GM19035 (cell line): ENCODE results near the gene HESX1.

Source experiments
- ATAC-seq: cut with Tn5 transposase; IDR thresholded peaks from one replicate; pipeline ENCODE4 v1.9.1; 2021; ENCODE audit not compliant: unreplicated experiment

The HESX1 gene

DNA sequence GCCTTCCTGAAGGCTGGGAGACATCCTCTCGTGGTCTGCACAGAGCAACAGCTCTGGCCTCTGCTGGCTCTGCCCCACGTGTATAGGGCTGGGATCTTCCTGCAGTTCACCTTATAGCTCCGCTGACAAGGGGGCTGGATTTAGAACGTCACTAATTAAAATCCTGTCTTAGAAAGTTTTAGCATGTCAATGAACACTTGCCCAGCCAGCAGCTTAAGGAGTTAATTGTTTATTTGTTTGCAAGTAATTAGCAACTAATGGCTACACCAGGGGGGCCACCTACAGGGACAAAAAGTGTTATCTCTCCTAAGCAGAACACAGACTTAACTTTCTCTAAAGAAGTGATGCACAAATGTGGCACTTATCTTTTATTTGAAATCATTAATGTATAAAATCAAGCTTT, at the start of gene HESX1:
Gene HESX1, minus strand, starts transcription at position 84 of the 403 bp plus-strand sequence. Its CDS starts 60 bp downstream, at position 24.
- ATAC-seq, result no peak

DNA sequence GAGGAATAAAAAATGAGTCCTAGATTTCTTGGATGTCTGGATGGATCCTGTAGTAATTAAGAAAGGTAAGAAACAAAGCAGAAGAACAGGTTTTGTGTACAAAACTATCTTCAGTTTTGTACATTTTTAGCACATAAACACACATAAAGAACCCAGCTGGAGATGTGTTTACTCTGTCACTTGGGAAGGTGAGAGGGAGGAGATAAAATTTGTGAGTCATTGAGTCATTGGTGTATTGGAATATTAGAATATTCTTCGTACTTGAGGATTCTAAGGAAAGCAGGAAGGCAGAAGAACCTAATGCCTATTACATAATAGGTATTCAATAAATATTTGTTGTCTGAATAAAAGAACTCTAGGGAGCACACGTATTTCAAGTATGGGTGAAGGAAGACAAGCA, 45.2 kb upstream of the HESX1 start:
- no peak for ATAC-seq

DNA sequence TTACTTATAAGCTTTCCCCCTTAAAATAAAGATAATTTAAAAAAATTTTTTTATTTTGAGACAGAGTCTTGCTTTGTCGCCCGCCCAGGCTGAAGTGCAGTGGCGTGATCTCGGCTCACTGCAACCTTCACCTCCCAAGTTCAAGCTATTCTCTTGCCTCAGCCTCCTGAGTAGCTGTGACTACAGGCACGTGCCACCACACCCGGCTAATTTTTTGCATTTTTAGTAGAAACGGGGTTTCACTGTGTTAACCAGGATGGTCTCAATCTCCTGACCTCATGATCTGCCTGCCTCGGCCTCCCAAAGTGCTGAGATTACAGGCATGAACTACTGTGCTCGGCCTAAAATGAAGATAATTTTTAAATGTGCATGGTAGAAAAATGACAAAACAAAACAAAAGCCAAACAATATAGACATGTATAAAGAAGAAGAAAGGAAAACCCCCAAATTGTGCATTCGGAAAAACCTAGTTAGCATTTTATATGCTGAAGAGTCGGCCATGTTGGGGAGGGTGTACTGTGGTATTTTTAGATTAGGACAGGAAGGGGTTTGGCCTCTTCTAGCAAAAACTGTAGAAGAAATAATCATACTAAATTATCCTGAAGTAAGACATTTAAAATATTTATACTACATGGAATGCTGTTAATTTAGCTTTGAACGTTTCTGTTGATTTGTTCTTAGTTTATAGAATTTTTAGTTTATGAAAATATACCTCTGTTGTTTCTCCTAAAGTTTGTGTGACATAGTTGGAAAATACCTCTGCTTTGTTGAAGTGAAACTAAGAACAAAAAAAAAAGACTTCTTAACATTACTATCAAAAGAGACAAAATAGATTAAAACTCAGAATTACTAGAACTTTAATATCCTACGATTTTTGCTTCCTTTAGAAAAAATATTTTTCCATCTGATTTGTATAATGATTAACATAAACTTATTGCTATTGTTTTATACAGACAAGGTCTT, 35.1 kb upstream of the HESX1 start:
- peak; percentile 59 for ATAC-seq

DNA sequence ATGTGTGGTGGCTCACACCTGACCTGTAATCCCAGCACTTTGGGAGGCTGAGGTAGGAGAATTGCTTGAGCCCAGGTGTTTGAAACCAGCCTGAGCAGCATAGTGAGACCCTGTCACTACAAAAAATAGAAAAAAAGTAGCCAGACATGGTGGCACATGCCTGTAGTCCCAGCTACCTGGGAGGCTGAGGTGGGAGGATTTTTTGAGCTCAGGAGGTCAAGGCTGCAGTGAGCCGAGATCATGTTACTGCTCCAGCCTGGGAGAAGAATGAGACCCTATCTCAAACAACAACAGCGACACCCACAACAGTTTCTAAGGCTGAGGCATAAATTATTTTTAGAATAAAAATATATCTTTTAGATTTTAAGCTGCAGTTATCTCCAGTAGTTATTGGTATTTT, 34.0 kb upstream of the HESX1 start:
- ATAC-seq, result no peak

DNA sequence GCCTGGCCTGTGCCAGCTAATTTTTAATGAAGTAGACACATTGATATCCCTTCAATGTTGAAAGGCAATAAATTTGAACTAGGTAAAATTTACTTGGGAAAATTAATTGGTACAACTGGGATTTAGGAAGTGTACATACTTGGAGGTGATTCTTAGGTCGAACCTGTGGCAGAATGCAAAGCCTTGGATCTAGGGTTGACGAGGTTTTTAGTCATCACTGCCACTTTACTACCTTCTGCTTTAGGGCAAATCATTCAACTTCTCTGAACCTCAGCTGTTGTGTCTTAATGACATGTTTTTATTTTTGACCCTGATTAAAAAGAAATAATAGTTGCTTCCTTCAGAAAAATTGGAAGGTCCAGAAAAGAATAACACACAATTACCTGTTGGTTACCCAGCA, 30.2 kb upstream of the HESX1 start:
- no peak for ATAC-seq

DNA sequence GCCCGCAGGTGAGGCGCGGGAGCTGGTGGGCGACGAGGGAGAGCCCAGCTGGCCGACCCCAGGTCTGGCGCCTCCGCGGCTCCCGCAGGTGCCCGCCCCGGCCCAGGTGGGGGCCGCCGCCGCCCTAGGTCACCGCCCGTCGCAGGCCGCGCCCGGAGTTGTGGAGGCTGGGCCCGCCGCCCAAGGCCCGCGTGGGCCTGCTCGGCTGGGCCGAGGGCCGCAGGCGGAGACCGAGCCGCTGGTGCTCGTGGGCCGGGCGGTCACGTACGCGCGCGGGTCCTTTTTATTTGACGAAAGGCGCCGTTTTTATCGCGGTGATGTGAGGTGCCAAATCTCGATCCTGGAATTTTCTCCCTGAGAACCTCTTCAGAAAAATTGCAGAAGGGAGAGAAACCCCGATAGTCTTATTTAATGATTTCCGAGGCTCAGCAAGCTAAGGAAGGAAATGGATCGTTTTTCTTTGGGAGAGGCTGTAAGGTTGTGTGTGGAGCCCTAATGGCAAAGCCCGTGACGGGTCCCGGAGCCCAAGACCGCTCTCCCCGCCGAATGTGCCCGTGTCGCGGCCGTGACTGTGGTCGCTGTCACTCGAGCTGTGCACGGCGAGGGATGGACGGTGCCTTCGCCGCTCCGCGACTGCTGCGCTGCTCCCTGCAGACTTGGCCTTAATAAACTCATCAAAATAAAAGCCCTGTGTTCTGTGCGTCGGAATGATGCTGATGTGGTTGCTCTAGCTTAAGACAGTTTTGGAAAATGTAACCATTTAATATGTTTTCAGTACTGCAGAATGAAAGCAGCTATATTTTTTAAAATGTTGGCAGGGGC, 28.4 kb upstream of the HESX1 start:
- peak; percentile 44 for ATAC-seq

DNA sequence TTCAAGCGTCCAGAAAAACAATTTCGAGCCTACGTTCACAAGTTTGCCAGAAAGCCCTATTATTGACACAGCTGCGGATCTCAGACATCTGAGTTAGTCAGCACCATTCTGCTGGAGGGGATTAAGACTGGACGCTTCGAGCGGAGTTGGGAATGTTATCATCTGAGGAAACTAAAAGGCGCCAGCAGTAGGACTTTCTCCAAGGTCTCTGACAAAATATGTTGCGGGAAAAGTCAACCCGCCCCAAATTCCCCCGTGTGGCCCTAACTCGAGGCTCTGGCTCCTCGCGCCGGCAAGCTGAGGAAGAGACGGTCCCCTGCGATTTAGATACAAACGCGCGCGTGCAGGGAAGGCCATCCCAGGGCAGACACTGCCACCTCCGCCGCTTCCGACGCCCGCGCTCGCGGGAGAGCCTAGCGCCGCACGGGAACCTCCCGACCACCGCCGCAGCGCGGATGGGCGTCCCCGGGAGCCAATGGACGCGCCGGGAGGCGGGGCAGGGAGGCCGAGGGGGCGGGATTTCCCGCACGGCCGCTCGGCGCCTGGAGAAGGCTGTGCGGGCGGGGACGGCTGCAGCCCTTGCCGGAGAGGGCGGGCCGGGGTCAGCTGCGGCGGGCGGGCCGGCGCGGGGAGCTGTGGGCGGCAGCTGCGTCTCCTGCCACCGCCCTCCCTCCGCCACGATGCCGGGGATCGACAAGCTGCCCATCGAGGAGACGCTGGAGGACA, 27.6 kb upstream of the HESX1 start, which contains the start of gene APPL1:
Gene APPL1, plus strand, starts transcription at position 526 of the 726 bp plus-strand sequence. Its CDS starts 155 bp downstream, at position 681.
- peak; percentile 90 for ATAC-seq

DNA sequence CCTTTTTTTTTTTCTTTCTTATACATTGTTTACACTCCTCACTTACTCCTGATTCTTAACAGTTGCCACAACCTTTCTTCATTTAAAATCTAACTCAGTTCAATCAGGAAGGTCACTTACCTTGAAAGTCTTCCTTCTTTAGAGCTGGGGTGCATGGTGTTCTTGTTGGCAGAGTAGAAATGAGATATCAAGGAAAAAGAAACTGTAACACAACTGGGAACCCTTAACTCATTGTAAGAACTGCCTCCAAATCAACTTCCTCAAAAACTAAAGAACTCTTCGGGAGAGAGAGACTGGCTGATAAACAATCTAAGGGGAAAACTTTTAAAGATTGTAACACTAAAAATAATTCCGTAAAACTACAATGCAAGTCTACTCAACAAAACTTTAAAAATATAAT, 26.4 kb upstream of the HESX1 start:
- no peak for ATAC-seq

DNA sequence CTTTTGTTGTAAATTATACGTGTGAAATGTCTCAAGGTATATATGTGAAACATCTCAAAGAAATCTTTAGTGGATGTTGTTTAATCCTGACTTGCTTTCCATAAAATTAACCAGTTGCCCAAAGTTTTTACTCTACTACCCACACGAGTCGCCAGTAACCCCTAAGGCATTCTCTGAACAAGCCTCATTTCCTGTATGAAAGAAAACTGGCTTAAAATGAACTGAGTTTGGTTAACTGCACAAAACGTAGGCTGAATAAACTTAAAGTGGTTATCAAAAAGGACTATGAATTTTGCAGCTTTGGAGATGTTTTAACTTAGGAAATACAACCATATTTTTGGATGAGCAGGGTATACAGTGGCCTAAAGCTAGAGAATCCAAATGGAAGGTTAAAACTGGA, 25.1 kb upstream of the HESX1 start:
- no peak for ATAC-seq

DNA sequence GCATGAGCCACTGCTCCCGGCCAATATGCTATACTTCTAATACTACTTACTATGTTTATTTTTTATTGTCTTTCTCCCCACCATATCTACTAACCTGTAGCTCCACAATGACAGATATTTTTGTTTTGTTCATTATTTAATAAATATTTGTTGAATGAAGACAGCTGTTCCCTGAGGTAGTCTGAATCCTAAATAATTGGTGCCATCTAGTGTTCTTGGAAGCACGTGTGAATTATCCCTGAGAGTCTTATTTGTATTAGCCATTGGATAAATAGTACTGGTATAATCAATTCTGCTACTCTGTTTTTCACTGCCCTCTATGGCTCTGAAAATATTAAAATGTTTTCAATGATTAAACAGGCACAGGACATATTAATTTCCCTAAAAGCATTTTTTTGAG, 22.1 kb upstream of the HESX1 start:
- no peak for ATAC-seq

DNA sequence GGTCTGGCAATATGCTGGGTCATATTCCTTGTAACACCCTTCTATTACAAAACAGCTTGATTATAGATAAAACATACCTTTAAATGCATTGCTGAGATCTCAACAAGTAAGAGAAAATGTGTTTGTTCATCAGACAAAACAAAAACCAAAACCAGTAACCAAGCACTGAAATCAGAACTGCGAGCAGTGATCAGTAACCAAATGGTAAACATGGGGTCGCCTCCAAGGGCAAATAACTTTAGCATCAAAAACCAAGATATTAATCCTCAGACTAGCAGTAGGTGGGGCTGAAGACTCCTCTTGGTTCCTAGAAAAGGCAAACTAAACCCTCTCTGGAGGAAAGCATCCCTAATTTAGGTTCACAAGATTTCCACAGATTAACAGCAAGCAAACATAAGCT, 6.6 kb upstream of the HESX1 start:
- ATAC-seq, result no peak

DNA sequence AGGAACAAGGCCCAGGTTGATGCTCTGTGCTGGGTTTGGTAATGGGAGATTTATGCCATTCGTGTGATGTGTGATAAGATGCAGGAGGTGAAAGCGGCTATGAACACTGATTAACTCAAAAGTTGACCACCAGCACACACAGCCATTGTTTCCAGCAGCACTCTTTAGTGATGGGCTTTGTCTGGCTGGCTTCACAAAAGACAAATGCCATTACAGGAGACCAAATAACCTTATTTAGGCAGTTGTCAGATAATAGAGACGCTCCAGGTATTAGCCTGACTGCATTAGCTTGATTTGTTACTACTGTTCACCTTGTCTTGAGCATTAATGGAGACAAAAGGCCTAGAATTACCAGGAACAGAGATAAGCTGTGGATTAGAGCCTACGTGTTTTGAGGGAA, 5.1 kb downstream of the HESX1 start:
- no peak for ATAC-seq

DNA sequence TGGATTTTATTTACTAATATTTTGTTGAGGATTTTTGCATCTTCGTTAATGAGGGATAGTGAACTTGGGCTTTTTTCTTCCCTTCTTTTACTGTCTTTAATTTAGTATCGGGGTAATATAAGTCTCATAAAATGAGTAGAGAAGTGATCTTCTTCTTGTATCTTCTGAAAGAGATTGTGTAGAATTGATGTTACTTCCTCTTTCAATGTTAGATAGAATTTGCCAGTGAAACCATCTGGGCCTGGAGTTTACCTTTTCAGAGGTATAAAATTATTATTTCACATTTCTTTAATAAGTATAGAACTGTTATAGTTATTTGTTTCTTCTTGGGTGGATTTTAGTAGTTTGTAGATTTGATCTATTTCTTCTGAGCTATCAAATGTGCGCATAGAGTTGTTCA, 7.8 kb downstream of the HESX1 start:
- no peak for ATAC-seq

DNA sequence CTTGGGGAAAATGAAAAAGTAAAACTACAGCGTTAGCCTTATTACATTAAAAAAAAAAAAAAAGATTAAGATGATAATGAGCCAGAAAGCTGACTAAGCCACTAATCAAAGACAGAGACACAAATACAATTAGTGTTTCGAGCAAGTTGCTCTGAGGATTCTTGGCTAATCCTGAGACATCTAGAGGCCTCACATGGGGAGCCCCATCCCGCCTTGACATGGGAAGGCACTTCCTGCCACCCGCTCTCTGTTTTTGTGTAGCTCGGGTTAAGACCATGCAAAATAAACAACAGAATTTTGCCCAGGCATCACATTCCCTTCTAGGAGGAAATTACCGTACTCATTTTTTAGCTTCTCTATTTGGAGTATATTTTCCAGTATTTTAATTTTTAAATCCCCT, 15.3 kb downstream of the HESX1 start:
- ATAC-seq, result no peak

DNA sequence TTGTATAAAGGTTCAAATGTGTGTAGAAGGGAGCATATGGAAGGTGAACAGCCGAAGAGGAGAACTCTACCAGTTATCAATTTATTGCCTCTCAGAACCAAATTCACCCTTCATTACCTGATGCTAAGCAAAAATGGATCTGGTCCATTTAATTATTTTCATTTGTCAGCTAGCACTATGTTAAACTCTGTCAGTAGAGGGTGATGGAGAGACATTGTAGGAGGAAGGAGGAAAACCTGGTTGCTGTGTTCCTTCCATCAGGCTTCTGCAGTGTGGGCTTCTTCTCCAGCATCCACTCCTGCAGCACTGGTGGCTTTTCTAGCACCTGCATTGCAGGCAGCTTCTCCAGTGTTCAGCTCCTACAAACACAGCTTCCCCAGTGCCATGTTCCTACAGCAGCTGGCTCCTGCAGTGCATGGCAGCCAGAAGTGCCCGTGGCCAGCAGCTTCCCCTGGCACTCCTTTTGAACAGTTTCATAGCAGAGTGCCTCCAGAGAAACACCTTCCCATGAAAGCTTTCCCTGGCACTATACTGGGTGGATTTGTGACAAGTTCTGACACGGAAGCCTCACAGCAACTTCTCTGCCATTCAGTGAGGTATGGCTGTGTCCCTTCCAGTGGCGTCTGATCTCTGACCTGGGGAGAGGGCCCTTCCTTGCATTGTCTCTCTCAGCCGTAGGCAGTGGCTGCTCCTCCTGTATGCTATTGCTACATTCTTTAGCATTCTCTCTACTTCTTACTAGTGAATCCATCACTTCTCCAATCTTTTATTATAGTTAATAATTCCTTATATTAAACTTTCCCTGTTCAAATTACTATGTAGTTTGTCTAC, 20.0 kb downstream of the HESX1 start:
- no peak for ATAC-seq

DNA sequence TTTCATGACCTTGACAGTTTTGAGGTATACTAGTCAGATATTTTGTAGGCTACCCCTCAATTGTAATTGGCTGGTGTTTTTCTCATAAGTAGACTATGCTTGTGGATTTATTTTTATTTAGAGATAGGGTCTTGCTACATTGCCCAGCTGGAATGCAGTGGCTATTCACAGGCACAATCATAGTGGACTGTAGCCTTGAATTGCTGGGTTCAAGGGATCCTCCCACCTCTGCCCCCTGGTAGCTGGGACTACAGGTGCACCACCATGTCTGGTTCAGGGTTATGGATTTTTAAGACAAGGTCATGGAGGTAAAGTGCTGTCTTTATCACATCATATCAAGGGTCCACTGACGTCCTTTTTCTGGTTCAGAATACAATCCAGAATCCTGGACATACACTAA, 23.7 kb downstream of the HESX1 start:
- no peak for ATAC-seq

DNA sequence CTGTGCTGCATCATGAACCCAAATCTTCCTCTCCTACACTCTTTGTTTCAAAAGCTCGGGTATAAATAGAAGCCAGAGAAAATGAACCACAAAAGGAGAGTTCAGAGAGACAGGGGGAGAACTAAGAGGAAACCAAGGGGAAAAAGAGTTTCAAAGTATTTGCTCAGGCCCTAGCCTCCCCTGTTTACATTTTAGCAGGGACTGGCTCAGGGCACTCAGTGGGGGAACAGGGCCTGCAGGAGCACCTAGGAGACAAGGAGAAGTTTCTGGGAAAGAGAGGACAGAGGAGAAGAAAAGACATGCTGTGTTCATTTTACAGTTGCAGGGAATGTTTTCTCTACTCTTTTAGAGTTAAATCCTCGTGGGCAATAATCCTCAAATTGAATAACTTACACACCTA, 26.1 kb downstream of the HESX1 start:
- ATAC-seq, result no peak

DNA sequence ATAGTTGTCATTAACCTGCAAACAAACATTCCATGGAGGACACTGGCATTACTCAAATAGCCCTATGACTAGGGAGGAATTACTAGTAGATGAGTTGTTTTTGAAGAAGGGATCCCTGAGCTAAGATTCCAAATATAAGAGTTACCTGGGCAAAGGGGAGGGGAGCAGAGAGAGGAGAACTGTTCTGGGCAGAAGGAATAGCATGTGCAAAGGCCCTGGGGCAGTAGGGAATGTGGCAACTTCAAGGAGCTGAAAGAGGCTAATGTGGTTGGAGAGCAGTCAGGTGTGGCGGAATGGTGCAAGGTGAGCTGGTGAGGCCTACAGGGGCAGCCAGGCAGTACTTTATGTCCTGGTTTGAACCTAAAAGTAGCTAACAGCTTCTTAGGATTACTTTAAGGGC, 28.8 kb downstream of the HESX1 start:
- ATAC-seq, result no peak

DNA sequence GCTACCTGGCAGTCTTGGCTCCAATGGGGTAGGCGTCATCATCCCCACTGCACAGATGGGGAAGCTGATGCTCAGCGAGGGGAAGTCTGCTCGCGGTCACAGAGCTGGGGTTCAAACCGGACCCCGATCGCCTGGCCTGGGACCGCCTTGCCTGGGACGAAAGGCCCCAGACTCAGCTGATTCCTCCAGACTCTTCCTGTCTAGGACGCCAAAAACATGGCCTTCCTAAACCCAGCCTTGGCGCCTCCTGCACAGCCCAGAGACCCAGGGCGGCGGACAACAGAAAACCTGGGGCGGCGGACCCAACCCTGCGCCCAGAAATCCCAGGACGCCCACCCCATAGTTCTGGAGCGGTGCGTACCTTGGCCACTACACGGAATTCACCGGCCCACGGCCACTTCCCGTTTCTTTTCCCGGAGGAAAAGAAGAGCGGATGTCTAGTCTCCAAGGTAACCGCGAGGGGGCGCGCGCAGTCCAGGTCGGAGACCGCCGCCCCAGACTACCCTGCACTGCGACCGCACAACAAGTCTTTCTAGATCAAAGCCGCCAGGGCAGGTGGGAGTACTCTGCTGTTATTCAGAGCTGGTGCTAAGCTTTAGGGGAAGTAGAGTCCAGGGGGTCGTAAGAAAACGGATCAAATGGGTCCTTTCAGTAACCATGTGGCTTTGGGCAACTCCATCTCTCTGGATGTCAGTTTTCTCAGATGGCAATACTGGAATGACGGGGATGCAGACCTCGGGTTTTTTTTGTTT, 29.7 kb downstream of the HESX1 start:
- ATAC-seq, result peak; percentile 72

DNA sequence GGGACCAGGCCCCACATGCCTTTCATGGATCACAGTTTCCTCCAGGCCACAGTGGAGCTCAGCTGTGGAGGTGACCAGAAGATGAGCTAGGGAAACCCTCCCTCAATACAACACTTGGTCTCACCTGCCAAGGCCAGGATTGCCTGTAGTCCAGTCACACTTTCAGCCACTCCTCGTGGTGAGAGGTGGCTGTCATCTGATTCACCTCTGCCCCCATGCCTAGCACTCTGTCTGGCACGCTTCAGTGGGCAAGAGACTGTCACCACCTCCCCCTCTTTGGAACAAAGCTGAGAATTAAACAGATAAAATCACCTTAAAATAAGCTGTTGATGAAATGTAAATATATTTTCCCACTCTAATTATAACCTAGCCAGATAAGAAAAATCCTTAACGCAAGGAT, 30.7 kb downstream of the HESX1 start:
- ATAC-seq, result no peak
